HG02623 (cell line): ENCODE measurements around the gene MYO7B.

Experiments
- ATAC-seq: cut with Tn5 transposase; IDR thresholded peaks from one replicate; pipeline ENCODE4 v1.9.1; 2021; ENCODE audit warnings: moderate library complexity; ENCODE audit not compliant: unreplicated experiment

Gene MYO7B

GRCh38 chr2:127634626-127635379 is 99.3 kb downstream of the MYO7B start:
- no peak for ATAC-seq

DNA sequence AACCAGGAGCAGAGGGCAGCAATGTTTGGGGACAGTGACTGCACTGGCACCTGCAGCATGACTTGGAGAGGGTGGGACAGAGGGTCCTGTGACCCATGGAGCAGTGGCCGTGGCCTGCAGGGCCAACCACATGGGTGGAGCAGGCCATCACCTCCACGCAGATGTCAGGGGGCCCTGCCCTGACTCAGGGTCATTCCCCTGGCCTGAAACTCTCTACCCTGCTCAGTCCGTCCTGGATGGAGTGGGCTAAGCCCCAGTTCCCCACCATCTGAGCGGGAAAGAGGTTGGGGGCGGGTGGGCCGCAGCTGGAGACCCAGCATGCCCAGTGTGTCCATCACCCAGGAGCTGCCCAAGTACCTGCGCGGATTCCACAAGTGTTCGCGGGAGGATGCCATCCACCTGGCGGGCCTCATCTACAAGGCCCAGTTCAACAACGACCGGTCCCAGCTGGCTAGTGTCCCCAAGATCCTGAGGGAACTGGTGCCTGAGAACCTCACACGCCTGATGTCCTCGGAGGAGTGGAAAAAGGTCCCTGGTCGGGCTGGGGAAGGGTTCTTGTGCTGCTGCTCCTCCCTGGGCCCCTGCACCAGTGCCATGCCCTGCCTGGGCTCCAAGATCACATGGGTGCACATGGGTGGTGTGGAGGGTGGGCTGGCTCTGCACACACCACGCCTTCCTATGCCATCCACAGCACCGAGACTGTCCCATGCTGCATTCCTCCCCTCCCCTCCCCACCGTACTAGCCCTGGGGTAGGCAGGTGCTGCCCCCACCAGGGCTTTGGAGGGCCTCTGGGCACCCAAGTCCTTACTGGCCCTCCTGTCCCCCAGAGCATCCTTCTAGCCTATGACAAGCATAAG is 100.1 kb downstream of the MYO7B start:
- no peak for ATAC-seq

DNA sequence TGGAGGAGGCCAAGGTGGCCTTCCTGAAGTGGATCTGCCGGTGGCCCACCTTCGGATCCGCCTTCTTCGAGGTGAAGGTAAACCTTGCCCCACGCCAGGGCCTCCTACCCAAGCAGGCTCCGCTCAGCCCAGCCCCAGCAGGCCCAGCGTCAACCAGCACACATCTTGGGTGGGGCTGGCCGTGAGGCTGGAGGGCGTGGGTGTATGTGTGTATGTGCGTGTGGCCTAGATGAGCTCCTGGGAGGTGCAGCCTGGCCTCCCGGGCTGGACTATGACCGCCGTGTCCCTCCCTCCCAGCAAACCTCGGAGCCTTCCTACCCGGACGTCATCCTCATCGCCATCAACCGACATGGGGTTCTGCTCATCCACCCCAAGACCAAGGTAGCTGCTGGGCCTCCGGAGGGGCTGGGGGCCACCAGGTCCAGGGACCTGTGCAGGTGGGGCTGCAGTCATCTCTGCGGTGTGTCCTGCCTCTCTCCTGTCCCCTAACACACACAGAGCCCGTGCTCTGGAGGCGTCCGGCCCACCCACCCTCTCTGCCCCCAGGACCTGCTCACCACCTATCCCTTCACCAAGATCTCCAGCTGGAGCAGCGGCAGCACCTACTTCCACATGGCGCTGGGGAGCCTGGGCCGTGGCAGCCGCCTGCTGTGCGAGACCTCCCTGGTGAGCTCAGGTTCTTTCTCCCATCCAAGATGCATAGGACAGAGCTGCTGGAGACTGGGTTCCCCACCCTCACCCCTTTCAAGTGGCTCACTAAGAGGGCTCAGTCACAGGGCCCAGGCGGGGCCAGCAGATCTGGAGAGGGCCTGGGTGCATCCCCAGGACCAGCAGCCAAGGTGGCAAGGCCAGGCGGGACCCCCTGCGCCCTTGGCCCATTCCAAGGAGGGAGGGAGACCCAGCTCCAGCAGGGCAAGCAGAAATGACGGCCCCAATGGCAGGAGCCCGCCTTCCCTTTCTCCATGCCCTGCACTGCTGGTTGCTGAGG is 101.1 kb downstream of the MYO7B start:
- ATAC-seq = no peak

- ATAC-seq = no peak
Observed at GRCh38 chr2:127637236-127637630, 101.8 kb downstream of the MYO7B start.

DNA sequence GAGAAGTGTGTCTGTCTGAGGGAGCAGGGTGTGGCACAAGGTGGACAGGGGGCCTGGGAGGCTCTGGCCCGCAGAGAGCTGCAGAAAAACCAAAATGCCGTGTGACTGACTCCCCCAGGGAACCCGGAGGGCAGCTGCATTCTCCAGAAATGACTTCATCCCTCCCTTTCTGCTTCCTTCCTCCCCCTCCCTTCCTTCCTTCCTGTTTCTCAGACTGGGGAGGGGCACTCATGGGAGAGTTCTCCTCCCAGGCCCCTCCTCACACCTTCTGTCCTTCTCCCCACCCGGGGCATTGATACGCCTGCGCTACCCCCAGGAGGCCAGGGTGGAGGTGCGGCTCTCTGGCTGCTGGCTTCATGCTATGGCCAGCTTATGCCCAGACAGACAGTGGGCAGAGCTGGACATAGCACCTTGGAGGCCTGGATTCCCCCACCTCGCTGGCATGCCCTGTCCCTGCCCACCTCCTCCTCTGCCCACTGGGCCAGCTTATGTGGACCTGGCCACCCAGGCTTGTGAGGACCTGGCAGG is 102.3 kb downstream of the MYO7B start:
- ATAC-seq = no peak

DNA sequence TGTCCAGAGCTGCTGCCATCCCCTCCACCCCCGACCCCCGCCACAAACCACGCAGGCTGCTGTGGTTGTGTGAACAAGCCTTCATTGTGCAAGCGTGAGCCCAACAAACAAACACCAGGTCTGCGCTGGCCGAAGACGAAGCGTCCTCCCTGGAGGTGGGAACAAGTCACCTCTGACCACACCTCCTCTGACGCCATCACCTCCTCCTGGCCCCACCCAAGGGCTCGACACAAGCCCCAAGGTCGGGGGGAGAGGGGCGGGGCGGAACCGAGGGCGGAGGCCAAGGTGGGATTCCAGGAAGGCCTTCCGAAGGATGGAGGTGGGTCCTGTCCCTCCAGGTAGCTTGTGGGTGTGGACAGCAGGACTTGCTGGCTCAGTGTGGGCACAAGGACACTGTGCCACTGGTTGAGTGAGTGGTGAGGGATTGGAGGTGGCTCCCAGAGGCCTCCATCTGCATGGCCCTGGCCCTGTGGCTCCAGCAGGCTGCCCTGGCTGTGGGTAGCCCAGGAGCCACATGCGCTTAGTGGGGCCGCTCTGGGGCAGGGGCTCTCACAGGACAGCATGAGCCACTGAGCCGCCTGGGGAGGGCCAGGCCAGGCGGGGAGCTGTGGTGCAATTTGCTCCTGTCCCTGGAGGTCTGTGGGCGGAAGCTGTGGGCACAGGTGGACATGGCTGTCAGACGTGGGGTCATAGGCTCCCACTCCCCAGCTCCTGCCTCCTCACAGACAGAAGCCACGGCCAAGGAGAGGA is 103.1 kb downstream of the MYO7B start:
- no peak for ATAC-seq

DNA sequence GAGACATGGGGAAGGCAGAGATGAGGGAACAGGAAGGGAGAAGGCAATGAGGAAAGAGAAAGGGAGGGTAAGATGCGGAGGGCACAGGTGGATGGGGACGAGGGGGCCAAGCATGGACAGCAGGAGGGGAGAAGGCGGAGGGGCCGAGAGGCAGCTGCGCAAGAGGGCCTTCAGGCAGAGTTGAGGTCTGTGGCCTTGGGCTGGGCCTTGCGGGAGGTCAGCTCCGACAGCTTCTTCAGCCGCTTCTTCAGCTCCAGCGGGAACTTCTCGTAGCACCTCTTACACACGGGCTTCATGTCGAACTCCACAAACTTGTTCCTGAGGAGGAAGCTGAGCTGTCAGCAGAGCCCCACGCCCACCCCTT is 103.6 kb downstream of the MYO7B start:
- no peak for ATAC-seq

- ATAC-seq = no peak
Observed at GRCh38 chr2:127640082-127641072, 104.9 kb downstream of the MYO7B start.

DNA sequence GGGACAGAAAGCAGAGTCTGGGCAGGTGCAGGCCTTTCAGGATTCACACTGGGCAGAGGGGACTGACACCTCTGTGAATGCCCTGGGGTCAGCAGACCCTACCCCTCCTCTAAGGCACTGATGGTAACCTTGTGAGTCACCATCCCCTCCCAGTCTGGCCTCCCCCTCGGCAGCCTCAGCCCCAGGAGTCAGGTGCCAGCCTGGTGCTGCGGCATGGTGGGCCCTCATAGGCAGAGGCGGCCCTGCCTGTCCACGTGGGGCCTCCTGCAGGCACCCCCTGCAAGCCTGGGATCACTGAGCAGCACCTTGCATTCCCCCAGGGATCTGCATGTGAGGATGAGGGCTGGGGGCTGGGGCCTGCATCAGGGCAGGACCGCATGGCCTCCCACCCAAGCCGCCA is 105.7 kb downstream of the MYO7B start:
- ATAC-seq = no peak

DNA sequence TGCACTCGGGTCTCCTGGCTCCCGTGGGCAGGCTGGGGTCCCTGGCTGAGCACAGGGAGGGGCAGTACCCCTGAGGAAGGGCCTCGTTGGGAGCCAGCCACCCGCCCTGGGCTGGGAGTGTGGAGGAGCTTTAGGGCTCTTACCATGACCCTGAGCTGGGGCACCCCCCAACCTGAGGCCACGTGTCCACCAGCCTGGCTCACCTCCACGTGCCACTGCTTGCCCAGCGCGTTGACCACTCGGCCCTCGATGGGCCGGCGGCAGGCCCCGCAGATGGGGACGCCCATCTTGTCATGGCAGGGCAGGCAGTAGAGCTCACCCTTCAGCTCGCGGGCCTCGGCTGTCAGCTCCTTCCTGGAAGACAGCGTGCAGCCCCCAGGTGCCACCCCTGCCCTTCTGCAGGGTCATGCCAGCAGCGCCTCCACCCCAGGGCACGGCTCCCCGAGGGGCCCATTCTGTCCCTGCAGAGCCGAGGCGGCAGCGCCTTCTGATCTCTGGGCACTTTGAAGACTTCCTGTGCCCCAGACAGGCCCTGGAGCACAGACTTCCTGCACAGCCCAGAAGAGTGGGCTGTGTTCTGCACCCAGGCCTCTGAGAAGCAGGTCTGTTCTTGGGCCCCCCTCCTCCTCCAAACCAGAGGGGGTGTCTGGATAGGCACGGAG is 106.5 kb downstream of the MYO7B start:
- ATAC-seq = no peak

DNA sequence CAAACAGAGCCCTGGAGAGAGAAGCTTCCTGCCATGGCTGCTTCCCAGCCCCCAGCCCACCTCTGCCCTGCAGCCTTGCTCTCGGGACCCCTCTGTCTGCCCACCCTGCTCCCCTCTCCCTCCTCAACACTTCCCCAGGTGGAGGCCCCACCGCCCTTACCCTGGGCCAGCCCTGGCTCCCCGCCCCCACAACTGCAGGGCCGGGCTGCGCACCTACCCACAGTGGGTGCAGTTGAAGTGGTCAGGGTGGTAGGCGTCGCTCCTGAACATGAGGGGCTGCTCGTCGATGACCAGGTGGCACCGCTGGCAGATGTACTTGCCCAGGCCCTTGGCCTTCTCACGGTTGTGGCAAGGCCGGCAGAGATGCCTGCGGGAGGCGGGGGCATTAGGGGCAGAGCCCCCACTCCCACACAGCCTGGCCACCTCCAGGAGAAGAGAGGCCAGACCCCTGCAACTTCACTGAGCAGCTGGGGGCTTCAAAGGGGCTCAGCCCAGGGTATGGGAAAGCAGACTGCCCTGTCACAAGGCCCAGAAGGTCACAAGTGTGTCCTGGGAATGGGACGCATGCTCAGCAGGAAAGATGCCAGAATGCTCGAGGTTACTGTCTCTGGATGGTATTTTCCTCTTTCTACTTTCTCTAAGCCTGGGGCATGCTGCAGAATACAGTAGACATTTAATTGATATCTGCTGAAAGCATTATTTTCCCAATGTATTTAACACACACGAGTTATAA is 107.4 kb downstream of the MYO7B start:
- no peak for ATAC-seq

DNA sequence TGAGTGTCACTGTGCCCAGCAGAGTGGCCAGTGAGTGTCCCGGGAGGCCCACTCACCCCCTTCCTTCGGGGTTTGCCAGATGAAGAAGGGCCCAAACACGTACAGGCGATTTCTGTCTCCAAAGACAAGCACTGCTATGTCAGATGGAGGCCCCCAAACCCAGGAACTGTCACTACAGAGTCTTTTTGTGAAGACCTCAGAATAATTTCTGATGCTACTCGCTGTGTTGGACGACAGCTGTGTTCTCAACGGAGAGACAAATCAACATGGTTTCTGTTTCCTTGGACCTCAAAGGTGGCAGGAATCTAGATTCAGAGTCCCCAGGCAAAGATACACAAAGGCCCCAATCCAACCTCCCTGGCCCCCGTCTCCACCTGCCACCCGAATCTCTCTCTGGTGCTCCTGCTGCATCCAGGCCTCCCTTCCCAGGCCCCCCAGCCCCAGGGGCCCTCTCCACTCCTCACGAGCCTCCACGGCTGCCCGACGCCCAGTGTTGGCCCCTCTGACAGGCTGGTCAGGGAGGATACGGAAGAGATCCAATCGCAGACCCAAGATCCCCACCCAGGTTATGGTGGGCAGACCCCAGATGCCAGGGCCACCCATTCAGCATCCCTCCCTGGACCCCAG is 108.1 kb downstream of the MYO7B start:
- ATAC-seq = no peak

- ATAC-seq = no peak
Observed at GRCh38 chr2:127644066-127645025, 108.9 kb downstream of the MYO7B start.

DNA sequence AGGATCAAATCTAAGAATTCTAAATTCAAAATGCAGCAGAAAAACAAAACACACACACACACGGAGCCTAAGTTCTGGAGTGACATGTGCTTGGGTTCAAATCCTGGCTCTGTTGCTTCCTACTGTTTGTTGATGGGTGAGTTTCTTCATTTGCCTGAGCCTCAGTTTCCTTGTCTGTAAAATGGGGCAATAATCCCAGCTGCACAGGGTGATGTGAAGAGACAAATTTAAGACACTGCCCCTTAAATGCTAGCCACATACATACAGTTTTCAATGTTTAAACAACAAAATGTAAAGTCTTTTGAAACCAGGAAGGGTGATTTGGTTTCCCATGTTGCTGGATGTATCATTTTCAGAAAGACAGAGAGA is 109.5 kb downstream of the MYO7B start:
- no peak for ATAC-seq

GRCh38 chr2:127645395-127646291 is 110.2 kb downstream of the MYO7B start, which contains the start of gene GPR17:
TSS of gene GPR17 (plus strand) at chr2:127646153. CDS start at chr2:127650736, 4,583 bp downstream.
- no peak for ATAC-seq
